ENCODE results near the gene ABTB2.

GRCh38 chr11:34162856-34163255 lies 195.0 kb downstream of the ABTB2 start:
- TF ChIP-seq POLR2AphosphoS5 (IDR thresholded peaks at IDR 0.05; ENCODE audit: low read depth, low read length) (no peak), REST (IDR thresholded peaks at IDR 0.05; ENCODE audit: insufficient read depth in 1 of 2, low read depth in 2 of 2, low read length in 2 of 2) (no peak)

All from PFSK-1 (cell line).